Activated CD4-positive, alpha-beta T cell treated with anti-CD3 and anti-CD28 coated beads, Interleukin-2, amount 50 U/mL, for 4 hours (primary cell): Measurements from ENCODE around the gene MGST3.
"Not testable (repeated sequence)": the region's sequence is repeated elsewhere in the genome, so short reads cannot be mapped to it uniquely, and the experiment has no call there.

Source experiments
- DNase-seq, 2 experiments: peaks; one replicate each; pipeline ENCODE4 v3.0.0-alpha.2; 2020

Gene MGST3

DNA sequence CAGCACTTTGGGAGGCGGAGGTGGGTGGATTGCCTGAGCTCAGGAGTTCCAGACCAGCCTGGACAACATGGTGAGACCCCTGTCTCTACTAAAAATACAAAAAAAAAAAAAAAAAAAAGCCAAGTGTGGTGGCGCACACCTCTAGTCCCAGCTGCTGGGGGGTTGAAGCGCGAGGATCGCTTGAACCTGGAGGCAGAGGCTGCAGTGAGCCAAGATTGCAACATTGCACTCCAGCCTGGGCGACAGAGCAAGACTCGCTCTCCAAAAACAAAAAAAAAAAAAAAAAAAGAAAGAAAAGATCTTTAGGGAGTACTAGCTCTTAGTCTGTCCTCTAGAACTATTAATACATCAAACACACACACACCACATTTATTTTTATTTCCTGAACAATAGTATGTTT, 70.9 kb downstream of the MGST3 start:
- not testable (repeated sequence) for DNase-seq

DNA sequence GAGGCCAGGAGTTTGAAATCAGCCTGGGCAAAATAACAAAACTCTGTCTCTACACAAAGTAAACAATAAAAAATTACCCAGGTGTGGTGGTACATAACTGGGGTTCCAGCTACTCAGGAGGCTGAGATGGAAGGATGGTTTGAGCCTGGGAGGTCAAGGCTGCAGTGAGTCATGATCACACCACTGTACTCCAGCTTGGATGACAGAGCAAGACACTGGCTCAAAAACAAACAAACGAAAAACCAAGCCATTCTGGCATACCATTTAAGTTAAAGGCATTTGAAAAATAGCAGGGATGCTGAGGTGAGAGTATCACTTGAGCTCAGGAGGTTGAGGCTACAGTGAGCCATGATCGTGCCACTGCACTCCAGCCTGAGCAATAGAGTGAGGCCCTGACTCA, 72.6 kb downstream of the MGST3 start:
- DNase-seq: no peak
